ENCODE results near the gene OR7G3.

Gene OR7G3

DNA sequence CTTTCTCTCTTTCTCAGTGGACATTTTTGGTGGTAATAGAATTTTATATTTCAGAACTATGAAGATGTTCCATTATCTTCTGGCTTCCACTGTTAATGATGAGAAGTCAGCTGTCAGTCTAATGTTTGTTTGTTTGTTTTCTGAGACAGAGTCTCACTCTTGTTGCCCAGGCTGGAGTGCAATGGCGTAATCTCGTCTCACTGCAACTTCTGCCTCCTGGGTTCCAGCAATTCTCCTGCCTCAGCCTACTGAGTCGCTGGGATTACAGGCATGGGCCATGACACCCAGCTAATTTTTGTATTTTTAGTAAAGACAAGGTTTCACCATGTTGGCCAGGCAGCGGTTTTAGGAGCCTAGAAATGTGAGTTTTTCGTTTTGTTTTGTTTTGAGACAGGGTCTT, 18.2 kb upstream of the OR7G3 start:
- TF ChIP-seq TEAD4 (IDR thresholded peaks at IDR 0.05): no peak

DNA sequence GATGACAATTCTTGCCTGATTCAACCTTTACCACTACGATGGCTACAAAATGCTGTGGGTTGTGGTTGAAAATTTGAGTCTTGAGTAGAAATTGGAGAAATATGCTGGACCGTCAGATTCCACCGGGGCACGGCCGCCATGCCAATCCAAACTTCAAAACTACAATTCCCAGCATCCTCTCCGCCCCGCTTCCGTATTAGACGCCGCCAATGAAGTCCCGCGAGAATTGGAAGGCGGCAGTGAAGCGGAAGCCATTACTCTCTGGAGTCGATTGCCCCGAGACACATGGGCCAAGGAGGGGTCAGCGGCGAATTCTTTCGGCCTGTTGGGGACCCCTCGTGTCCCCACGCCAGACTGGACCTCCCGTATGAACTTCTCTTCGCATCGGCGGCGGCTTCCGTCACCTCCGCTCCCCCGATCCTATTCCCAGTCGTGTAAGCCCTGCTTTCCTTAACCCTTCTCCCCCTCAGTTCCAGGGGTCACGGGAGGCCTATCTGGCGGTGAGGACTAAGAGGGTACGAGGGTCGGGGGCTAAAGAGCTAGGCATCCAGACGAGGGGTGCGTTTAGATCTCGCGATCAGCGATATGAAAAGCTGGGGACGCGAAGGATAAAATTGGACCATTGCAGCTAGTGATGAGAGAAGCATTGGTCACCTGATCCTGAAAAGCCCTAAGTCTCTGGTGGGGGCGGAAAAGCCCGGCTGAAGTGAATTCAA, 13.6 kb upstream of the OR7G3 start, which contains the start of gene ZNF317:
TSS of gene ZNF317 (plus strand) at position 239 of the 716 bp plus-strand sequence. CDS start 15,620 bp downstream, outside the sequence.
- TF ChIP-seq ZBTB7A (IDR thresholded peaks at IDR 0.05; ENCODE audit: low read depth) (no peak), TEAD4 (IDR thresholded peaks at IDR 0.05) (0 out of 2 replicates have a peak, but pooled peaks have one; percentile 21), FOXM1 (IDR thresholded peaks at IDR 0.05; ENCODE audit: borderline replicate concordance, low read depth) (no peak; the same call in 1 of the 2 replicates), NFIC (IDR thresholded peaks at IDR 0.05) (no peak), CREB1 (IDR thresholded peaks at IDR 0.05; ENCODE audit: low read depth) (peak; percentile 71), YY1 (IDR thresholded peaks at IDR 0.05; ENCODE audit: low read depth) (peak; percentile 94), TCF12 (IDR thresholded peaks at IDR 0.05; ENCODE audit: low read depth) (peak; percentile 73), CEBPB (IDR thresholded peaks at IDR 0.05) (no peak), EGR1 (IDR thresholded peaks at IDR 0.05) (peak; percentile 35; the same call in 1 of the 2 replicates), EP300 (IDR thresholded peaks at IDR 0.05; ENCODE audit: borderline replicate concordance) (no peak), TAF1 (IDR thresholded peaks at IDR 0.05; ENCODE audit: low read depth) (peak; percentile 92), RAD21 (IDR thresholded peaks at IDR 0.05; ENCODE audit: low read depth) (no peak)
- TF ChIP-seq, protein P1, sequence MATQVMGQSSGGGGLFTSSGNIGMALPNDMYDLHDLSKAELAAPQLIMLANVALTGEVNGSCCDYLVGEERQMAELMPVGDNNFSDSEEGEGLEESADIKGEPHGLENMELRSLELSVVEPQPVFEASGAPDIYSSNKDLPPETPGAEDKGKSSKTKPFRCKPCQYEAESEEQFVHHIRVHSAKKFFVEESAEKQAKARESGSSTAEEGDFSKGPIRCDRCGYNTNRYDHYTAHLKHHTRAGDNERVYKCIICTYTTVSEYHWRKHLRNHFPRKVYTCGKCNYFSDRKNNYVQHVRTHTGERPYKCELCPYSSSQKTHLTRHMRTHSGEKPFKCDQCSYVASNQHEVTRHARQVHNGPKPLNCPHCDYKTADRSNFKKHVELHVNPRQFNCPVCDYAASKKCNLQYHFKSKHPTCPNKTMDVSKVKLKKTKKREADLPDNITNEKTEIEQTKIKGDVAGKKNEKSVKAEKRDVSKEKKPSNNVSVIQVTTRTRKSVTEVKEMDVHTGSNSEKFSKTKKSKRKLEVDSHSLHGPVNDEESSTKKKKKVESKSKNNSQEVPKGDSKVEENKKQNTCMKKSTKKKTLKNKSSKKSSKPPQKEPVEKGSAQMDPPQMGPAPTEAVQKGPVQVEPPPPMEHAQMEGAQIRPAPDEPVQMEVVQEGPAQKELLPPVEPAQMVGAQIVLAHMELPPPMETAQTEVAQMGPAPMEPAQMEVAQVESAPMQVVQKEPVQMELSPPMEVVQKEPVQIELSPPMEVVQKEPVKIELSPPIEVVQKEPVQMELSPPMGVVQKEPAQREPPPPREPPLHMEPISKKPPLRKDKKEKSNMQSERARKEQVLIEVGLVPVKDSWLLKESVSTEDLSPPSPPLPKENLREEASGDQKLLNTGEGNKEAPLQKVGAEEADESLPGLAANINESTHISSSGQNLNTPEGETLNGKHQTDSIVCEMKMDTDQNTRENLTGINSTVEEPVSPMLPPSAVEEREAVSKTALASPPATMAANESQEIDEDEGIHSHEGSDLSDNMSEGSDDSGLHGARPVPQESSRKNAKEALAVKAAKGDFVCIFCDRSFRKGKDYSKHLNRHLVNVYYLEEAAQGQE (IDR thresholded peaks at IDR 0.05; ENCODE audit: low read depth): 0 out of 2 replicates have a peak, but pooled peaks have one; percentile 16
- TF ChIP-seq, protein P2, sequence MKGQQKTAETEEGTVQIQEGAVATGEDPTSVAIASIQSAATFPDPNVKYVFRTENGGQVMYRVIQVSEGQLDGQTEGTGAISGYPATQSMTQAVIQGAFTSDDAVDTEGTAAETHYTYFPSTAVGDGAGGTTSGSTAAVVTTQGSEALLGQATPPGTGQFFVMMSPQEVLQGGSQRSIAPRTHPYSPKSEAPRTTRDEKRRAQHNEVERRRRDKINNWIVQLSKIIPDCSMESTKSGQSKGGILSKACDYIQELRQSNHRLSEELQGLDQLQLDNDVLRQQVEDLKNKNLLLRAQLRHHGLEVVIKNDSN (IDR thresholded peaks at IDR 0.05): peak; percentile 70
- TF ChIP-seq, protein P3, sequence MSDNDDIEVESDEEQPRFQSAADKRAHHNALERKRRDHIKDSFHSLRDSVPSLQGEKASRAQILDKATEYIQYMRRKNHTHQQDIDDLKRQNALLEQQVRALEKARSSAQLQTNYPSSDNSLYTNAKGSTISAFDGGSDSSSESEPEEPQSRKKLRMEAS (IDR thresholded peaks at IDR 0.05): peak; percentile 82

DNA sequence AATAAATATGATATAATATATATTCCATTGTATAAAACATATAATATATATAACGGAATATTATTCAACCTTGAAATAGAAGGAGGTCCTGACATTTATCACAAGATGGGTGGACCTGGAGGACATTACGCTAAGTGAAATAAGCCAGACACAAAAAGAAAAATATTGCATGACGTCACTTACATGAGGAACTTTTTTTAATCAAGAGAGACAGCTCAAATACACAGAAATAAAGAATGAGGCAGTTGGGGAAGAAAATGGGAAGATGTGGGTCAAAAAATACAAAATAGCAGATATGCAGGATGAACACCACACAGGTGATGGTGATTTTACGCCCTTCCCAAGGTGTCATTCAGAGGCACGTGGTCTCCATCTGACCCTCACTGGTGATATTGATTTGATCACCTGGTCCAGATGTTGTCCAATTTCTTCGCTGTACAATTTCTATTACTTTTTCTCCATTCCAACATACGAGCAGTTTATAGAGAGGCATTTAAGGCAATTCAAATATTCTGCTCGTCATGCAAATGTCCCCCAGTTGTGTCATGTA, 12.9 kb upstream of the OR7G3 start:
- TF ChIP-seq CREB1 (IDR thresholded peaks at IDR 0.05; ENCODE audit: low read depth) (no peak), YY1 (IDR thresholded peaks at IDR 0.05; ENCODE audit: low read depth) (no peak), TCF12 (IDR thresholded peaks at IDR 0.05; ENCODE audit: low read depth) (no peak), TAF1 (IDR thresholded peaks at IDR 0.05; ENCODE audit: low read depth) (no peak)
- TF ChIP-seq, protein P1 (IDR thresholded peaks at IDR 0.05; ENCODE audit: low read depth): no peak
- TF ChIP-seq, protein P2 (IDR thresholded peaks at IDR 0.05): peak; percentile 44; the same call in 1 of the 2 replicates

DNA sequence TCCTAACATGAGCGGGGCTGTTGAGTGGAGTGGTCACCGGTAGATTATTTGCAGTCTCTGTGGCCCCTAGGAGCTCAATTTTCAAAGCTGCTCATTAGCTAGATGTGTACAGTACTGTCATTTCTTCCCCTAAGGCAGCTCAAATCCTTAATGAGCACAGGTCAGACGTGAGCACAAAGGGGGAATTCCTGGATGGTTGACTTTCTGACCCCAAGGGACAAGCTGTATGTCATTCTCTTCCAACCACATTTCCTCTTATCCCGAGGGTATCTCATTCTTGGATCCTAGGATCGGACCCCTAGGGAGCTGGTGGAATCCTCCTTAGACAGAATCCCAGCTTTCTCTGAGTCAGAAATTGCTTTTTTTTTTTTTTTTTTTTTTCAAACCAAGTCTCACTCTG, 5.7 kb upstream of the OR7G3 start:
- TF ChIP-seq RAD21 (IDR thresholded peaks at IDR 0.05; ENCODE audit: low read depth): no peak
- no peak for TF ChIP-seq ZBTB7A (IDR thresholded peaks at IDR 0.05; ENCODE audit: low read depth)
- TF ChIP-seq, protein P1 (IDR thresholded peaks at IDR 0.05; ENCODE audit: low read depth): no peak
- TF ChIP-seq TCF12 (IDR thresholded peaks at IDR 0.05; ENCODE audit: low read depth): no peak
- TF ChIP-seq YY1 (IDR thresholded peaks at IDR 0.05; ENCODE audit: low read depth): no peak
- TF ChIP-seq CREB1 (IDR thresholded peaks at IDR 0.05; ENCODE audit: low read depth): no peak
- no peak for TF ChIP-seq TEAD4 (IDR thresholded peaks at IDR 0.05)
- no peak for TF ChIP-seq NFIC (IDR thresholded peaks at IDR 0.05)
- no peak for TF ChIP-seq FOXM1 (IDR thresholded peaks at IDR 0.05; ENCODE audit: borderline replicate concordance, low read depth)
- TF ChIP-seq, protein P3 (IDR thresholded peaks at IDR 0.05): no peak
- no peak for TF ChIP-seq CEBPB (IDR thresholded peaks at IDR 0.05)
- no peak for TF ChIP-seq EGR1 (IDR thresholded peaks at IDR 0.05)
- TF ChIP-seq EP300 (IDR thresholded peaks at IDR 0.05; ENCODE audit: borderline replicate concordance): no peak
- TF ChIP-seq TAF1 (IDR thresholded peaks at IDR 0.05; ENCODE audit: low read depth): no peak
- TF ChIP-seq, protein P2 (IDR thresholded peaks at IDR 0.05): no peak

Measured in Ishikawa (cell line).